ENCODE results near the gene ADAT2. TPM values are rescaled to one million over a fixed set of nuclear protein-coding genes. Genes with fewer than 3 reads are reported as not detected.

ADAT2 gene
- total and polyA plus RNA-seq, 2 of the 13 experiments (the other 11 are each of a cell fraction or from before 2014, with no cell fraction given): 10.5 to 18.3 TPM

GRCh38 chr6:143397227-143398222, 53.0 kb downstream of the ADAT2 start (continued):
- no peak for TF ChIP-seq ZBTB39 (CRISPR knock-in tag; IDR thresholded peaks at IDR 0.05)
- TF ChIP-seq ZNF337 (CRISPR knock-in tag; IDR thresholded peaks at IDR 0.05; ENCODE audit: borderline replicate concordance, low read depth): 0 out of 2 replicates have a peak, but pooled peaks have one; percentile 9
- peak; percentile 92; the same call in 1 of the 2 replicates for TF ChIP-seq ZNF878 (CRISPR knock-in tag; IDR thresholded peaks at IDR 0.05)
- TF ChIP-seq DMAP1 (CRISPR knock-in tag; IDR thresholded peaks at IDR 0.05): peak; percentile 36; the same call in 1 of the 2 replicates
- TF ChIP-seq CREB3 (CRISPR knock-in tag; IDR thresholded peaks at IDR 0.05): no peak
- 0 out of 2 replicates have a peak, but pooled peaks have one; percentile 67 for TF ChIP-seq CENPBD1 (CRISPR knock-in tag; IDR thresholded peaks at IDR 0.05; ENCODE audit: borderline replicate concordance, low read depth)
- no peak for TF ChIP-seq EED (CRISPR knock-in tag; IDR thresholded peaks at IDR 0.05)
- 0 out of 2 replicates have a peak, but pooled peaks have one; percentile 32 for TF ChIP-seq MXD4 (CRISPR knock-in tag; IDR thresholded peaks at IDR 0.05)
- TF ChIP-seq ZBTB26 (CRISPR knock-in tag; IDR thresholded peaks at IDR 0.05; ENCODE audit: borderline replicate concordance): 0 out of 2 replicates have a peak, but pooled peaks have one; percentile 26
- no peak for TF ChIP-seq MBNL3 (CRISPR knock-in tag; conservative IDR thresholded peaks at IDR 0.05)
- no peak for TF ChIP-seq ZNF10 (CRISPR knock-in tag; IDR thresholded peaks at IDR 0.05; ENCODE audit: borderline replicate concordance, low read depth)
- TF ChIP-seq HNRNPLL (IDR thresholded peaks at IDR 0.05; ENCODE audit: low read depth, low read length, poor library complexity, severe bottlenecking): no peak
- no peak for TF ChIP-seq CAMTA2 (CRISPR knock-in tag; IDR thresholded peaks at IDR 0.05; ENCODE audit: borderline replicate concordance)
- no peak for TF ChIP-seq SNRNP70 (IDR thresholded peaks at IDR 0.05; ENCODE audit: low read depth, low read length)
- no peak for TF ChIP-seq BRD4 (CRISPR knock-in tag; IDR thresholded peaks at IDR 0.05)
- no peak for TF ChIP-seq PBX2 (CRISPR knock-in tag; IDR thresholded peaks at IDR 0.05)
- peak; percentile 69 for TF ChIP-seq ZBTB25 (CRISPR knock-in tag; IDR thresholded peaks at IDR 0.05)
- TF ChIP-seq TFAP4 (IDR thresholded peaks at IDR 0.05; ENCODE audit: borderline replicate concordance, low read depth): peak; percentile 88
- peak; percentile 98 for TF ChIP-seq JUN (CRISPR knock-in tag; IDR thresholded peaks at IDR 0.05)
- TF ChIP-seq RELA (CRISPR knock-in tag; IDR thresholded peaks at IDR 0.05): 0 out of 2 replicates have a peak, but pooled peaks have one; percentile 41
